OCI-LY1 (cell line): ENCODE measurements around the gene SLC19A2.

Source experiments
- H2AFZ ChIP-seq: fragments of 200-600 bp; sonication (generic), shearing (Covaris generic); 2 replicates; pipeline ENCODE4 v1.6.0; 2014; ENCODE audit warnings: antibody characterized with exemption, mild to moderate bottlenecking, low read length
- H3F3A ChIP-seq: fragments of 200-600 bp; sonication (generic), shearing (Covaris generic); 2 replicates; pipeline ENCODE4 v1.6.0; 2014; ENCODE audit warnings: mild to moderate bottlenecking, antibody characterized with exemption, low read length, moderate library complexity; ENCODE audit not compliant: insufficient read depth
- H3K27ac ChIP-seq: fragments of 200-600 bp; sonication (generic); 2 replicates; pipeline ENCODE4 v1.5.1; 2014; ENCODE audit warnings: low read length, mixed run types, mild to moderate bottlenecking, low read depth; ENCODE audit not compliant: poor library complexity, severe bottlenecking
- H3K27me3 ChIP-seq: fragments of 200-600 bp; sonication (generic); 2 replicates; pipeline ENCODE4 v1.6.0; 2014; ENCODE audit warnings: antibody characterized with exemption, mild to moderate bottlenecking, low read length, moderate library complexity; ENCODE audit not compliant: insufficient read depth
- H3K36me3 ChIP-seq: fragments of 200-600 bp; sonication (generic); 2 replicates; pipeline ENCODE4 v1.6.1; 2014; ENCODE audit warnings: mild to moderate bottlenecking, antibody characterized with exemption, low read length, moderate library complexity, mixed read lengths; ENCODE audit not compliant: insufficient read depth
- H3K4me1 ChIP-seq: fragments of 200-600 bp; sonication (generic); 2 replicates; pipeline ENCODE4 v1.5.1; 2014; ENCODE audit warnings: mild to moderate bottlenecking, low read length, moderate library complexity; ENCODE audit not compliant: insufficient read depth, severe bottlenecking
- H3K4me2 ChIP-seq: fragments of 200-600 bp; sonication (generic), shearing (Covaris generic); 2 replicates; pipeline ENCODE4 v1.6.1; 2014; ENCODE audit warnings: low read length
- H3K4me3 ChIP-seq: fragments of 200-600 bp; sonication (generic); 2 replicates; pipeline ENCODE4 v1.5.1; 2014; ENCODE audit warnings: low read length, low read depth, mild to moderate bottlenecking, mixed read lengths; ENCODE audit not compliant: poor library complexity, severe bottlenecking
- H3K79me2 ChIP-seq: fragments of 200-600 bp; shearing (Covaris generic); 2 replicates; pipeline ENCODE4 v1.6.1; 2016; ENCODE audit warnings: mixed run types, low read length, mixed read lengths; ENCODE audit not compliant: insufficient read depth
- H3K9ac ChIP-seq: fragments of 200-600 bp; sonication (generic), shearing (Covaris generic); 2 replicates; pipeline ENCODE4 v1.6.1; 2014; ENCODE audit warnings: mild to moderate bottlenecking, low read length, mixed read lengths
- H3K9me2 ChIP-seq: fragments of 200-600 bp; sonication (generic), shearing (Covaris generic); 2 replicates; pipeline ENCODE4 v1.6.1; 2014; ENCODE audit warnings: low read depth, mild to moderate bottlenecking, low read length, mixed read lengths
- H3K9me3 ChIP-seq: fragments of 200-600 bp; shearing (Covaris generic); 2 replicates; pipeline ENCODE4 v1.6.1; 2014; ENCODE audit warnings: low read length, mixed read lengths
- H4K20me1 ChIP-seq: fragments of 200-600 bp; sonication (generic), shearing (Covaris generic); 2 replicates; pipeline ENCODE4 v1.6.0; 2016; ENCODE audit warnings: mild to moderate bottlenecking, low read length; ENCODE audit not compliant: insufficient read depth
- EZH2 ChIP-seq: fragments of 200-600 bp; sonication (generic), shearing (Covaris generic); IDR thresholded peaks from 2 replicates; pipeline ENCODE4 v1.8.0; 2017; ENCODE audit warnings: borderline replicate concordance, mixed run types, mild to moderate bottlenecking, antibody characterized with exemption, low read length, moderate library complexity, mixed read lengths
- TF ChIP-seq, protein P1 (sequence below): fragments of 200-600 bp; sonication (generic), shearing (Covaris generic); IDR thresholded peaks from 2 replicates; pipeline ENCODE4 v1.5.1; 2017; ENCODE audit warnings: mild to moderate bottlenecking, antibody characterized with exemption, low read length, moderate library complexity, mixed read lengths

Gene SLC19A2

DNA sequence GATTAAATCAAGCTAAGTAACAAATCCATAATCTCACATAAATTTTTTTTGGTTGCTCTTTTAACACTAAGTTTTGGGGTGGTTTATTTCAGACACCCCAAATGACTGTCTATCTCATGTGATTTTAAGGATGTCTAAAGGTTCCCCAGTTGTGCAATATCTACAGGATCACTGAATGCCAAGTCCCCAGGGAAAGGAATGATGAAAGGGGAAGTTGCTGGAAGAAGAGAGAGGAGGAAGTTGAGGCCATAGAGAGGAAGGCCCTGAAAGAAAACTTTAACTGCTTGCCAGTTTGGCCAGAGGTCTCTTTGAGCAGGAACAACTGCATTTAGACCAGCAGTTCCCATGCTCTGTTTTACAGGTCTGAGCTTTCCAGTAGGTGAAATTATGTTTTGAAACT is 27.5 kb upstream of the SLC19A2 start:
- Histone ChIP-seq H3K4me2 (no peak overlapping the region), H3K27ac (no peak overlapping the region), H3K9me2 (no peaks in the 10 kb centered on the region), H4K20me1 (no peaks in the 10 kb centered on the region), H2AFZ (no peak overlapping the region), H3K36me3 (no peaks in the 10 kb centered on the region), H3K79me2 (no peaks in the 10 kb centered on the region), H3F3A (no peaks in the 10 kb centered on the region), H3K27me3 (peaks cover 5% of the 10 kb centered on the region; the same call in 1 of the 2 replicates), H3K9ac (no peak overlapping the region), H3K9me3 (no peaks in the 10 kb centered on the region), H3K4me3 (no peak overlapping the region), H3K4me1 (no peaks in the 10 kb centered on the region)
- TF ChIP-seq, protein P1, sequence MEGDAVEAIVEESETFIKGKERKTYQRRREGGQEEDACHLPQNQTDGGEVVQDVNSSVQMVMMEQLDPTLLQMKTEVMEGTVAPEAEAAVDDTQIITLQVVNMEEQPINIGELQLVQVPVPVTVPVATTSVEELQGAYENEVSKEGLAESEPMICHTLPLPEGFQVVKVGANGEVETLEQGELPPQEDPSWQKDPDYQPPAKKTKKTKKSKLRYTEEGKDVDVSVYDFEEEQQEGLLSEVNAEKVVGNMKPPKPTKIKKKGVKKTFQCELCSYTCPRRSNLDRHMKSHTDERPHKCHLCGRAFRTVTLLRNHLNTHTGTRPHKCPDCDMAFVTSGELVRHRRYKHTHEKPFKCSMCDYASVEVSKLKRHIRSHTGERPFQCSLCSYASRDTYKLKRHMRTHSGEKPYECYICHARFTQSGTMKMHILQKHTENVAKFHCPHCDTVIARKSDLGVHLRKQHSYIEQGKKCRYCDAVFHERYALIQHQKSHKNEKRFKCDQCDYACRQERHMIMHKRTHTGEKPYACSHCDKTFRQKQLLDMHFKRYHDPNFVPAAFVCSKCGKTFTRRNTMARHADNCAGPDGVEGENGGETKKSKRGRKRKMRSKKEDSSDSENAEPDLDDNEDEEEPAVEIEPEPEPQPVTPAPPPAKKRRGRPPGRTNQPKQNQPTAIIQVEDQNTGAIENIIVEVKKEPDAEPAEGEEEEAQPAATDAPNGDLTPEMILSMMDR = no peak
- no peak for TF ChIP-seq EZH2

DNA sequence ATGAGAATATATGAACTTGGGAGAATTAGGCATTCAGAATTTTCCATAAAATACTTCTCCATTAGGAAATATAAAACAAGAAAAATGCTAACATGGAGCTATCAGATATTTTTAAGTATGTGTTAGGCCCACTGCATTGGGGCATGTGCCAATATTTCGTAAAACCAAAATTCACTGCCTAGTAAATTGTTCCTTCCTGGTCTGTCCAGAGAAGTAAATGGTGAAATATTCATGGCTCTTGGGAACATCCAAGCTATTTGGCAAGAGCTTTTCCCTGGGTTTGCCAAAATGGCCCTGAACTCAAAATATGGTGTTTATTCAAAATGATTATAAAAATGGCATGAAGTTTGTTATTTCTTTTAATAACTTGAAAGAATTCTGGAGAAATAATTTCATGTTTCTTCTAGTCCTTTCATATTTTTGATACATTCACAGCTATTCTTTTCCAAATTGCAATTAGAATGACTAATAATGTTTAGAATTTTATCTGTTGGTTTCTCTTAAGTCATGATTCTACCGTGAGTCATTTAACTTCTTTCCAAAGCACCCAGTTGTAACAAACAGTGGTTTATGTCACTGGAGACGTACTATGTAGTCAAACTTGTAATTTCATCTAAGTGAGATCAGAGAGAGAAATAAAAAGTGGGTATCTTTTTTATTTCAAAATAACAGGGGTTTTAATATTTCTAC is 25.7 kb upstream of the SLC19A2 start:
- Histone ChIP-seq H3K27ac (no peak overlapping the region), H2AFZ (no peak overlapping the region), H4K20me1 (no peaks in the 10 kb centered on the region), H3K36me3 (no peaks in the 10 kb centered on the region), H3K9ac (no peak overlapping the region), H3K9me2 (no peaks in the 10 kb centered on the region), H3K9me3 (no peaks in the 10 kb centered on the region), H3K4me1 (no peaks in the 10 kb centered on the region), H3K4me3 (no peak overlapping the region), H3K79me2 (no peaks in the 10 kb centered on the region), H3K4me2 (no peak overlapping the region), H3K27me3 (peaks cover 5% of the 10 kb centered on the region; the same call in 1 of the 2 replicates), H3F3A (no peaks in the 10 kb centered on the region)
- TF ChIP-seq EZH2 = no peak
- TF ChIP-seq, protein P1 = no peak

DNA sequence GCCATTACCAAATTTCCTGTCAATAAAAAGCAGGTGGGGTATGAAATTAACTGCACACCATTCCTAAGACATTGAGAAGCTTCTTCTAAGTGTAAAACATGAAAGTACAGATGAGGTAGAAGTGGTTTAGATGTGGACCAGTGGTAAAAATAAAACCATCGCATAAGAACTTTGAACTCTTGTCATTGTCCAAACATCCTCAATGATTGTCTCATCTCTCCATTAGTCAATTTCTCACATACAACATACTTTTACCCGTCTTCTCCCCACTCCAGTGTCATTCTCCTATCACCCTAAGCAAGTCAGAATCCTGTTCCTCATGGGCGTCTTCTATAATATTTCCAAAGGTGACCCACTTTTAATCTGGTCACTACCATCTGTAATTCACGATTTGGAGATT is 24.3 kb upstream of the SLC19A2 start:
- Histone ChIP-seq H4K20me1 (no peaks in the 10 kb centered on the region), H3K79me2 (no peaks in the 10 kb centered on the region), H3K4me1 (no peaks in the 10 kb centered on the region), H3K9me2 (no peaks in the 10 kb centered on the region), H3K27me3 (peaks cover 5% of the 10 kb centered on the region; the same call in 1 of the 2 replicates), H3K27ac (no peak overlapping the region), H2AFZ (no peak overlapping the region), H3K9ac (no peak overlapping the region), H3K9me3 (no peaks in the 10 kb centered on the region), H3K4me3 (no peak overlapping the region), H3K36me3 (no peaks in the 10 kb centered on the region), H3F3A (no peaks in the 10 kb centered on the region), H3K4me2 (no peak overlapping the region)
- TF ChIP-seq, protein P1 = no peak
- TF ChIP-seq EZH2 = no peak
